Activated CD4-positive, alpha-beta T cell treated with anti-CD3 and anti-CD28 coated beads, Interleukin-2, amount 50 U/mL, for 1 hour (primary cell): ENCODE data around the gene HTR3C.
"Not testable (repeated sequence)": the region's sequence is repeated elsewhere in the genome, so short reads cannot be mapped to it uniquely, and the experiment has no call there.

ENCODE experiments used
- DNase-seq: peaks from one replicate; pipeline ENCODE4 v3.0.0-alpha.2; 2020

HTR3C gene

GRCh38 chr3:184052767-184053166, at the start of gene HTR3C:
HTR3C (plus strand) TSS chr3:184053047; CDS start chr3:184053081, 34 bp downstream.
- DNase-seq, result no peak

GRCh38 chr3:184003187-184003967, 49.5 kb upstream of the HTR3C start:
- DNase-seq, result no peak

- no peak for DNase-seq
These were observed 48.4 kb upstream of the HTR3C start for GRCh38 chr3:184004476-184004875.

- no peak for DNase-seq
These were observed 46.8 kb upstream of the HTR3C start for GRCh38 chr3:184005941-184006507.

- not testable (repeated sequence) for DNase-seq
These were observed 45.6 kb upstream of the HTR3C start for GRCh38 chr3:184007143-184007813.

- DNase-seq, result no peak
These were observed 44.7 kb upstream of the HTR3C start for GRCh38 chr3:184008161-184008560.

GRCh38 chr3:184011230-184011876, 41.5 kb upstream of the HTR3C start:
- no peak for DNase-seq

GRCh38 chr3:184011937-184012889, 40.6 kb upstream of the HTR3C start:
- DNase-seq, result no peak

- no peak for DNase-seq
These were observed 37.3 kb upstream of the HTR3C start for GRCh38 chr3:184015381-184016019.

GRCh38 chr3:184016169-184016570, 36.7 kb upstream of the HTR3C start:
- no peak for DNase-seq

GRCh38 chr3:184016811-184017671, 35.8 kb upstream of the HTR3C start:
- peak; percentile 22 for DNase-seq

GRCh38 chr3:184017672-184018423, 35.0 kb upstream of the HTR3C start, which contains the start of gene ABCC5:
ABCC5 (minus strand) TSS chr3:184017884; CDS start chr3:184014392, 3,492 bp downstream.
- DNase-seq, result peak; percentile 79

GRCh38 chr3:184018424-184018973, 34.3 kb upstream of the HTR3C start:
- DNase-seq, result no peak

- DNase-seq, result no peak
These were observed 30.5 kb upstream of the HTR3C start for GRCh38 chr3:184022323-184022722.

GRCh38 chr3:184025256-184025655, 27.6 kb upstream of the HTR3C start:
- not testable (repeated sequence) for DNase-seq

GRCh38 chr3:184028275-184028890, 24.5 kb upstream of the HTR3C start:
- DNase-seq, result not testable (repeated sequence)

GRCh38 chr3:184029443-184029842, 23.4 kb upstream of the HTR3C start:
- no peak for DNase-seq

- DNase-seq, result no peak
These were observed 22.3 kb upstream of the HTR3C start for GRCh38 chr3:184030536-184030935.

- no peak for DNase-seq
These were observed 21.6 kb upstream of the HTR3C start, which contains the start of gene HTR3D for GRCh38 chr3:184031187-184031792. HTR3D (plus strand) TSS chr3:184031742; CDS start chr3:184031742, 0 bp downstream.
